PC-3 (cell line): ENCODE data around the gene LRRC3B. TPM values are rescaled to one million over a fixed set of nuclear protein-coding genes. Genes with fewer than 3 reads are reported as not detected.

ENCODE experiments used
- ATAC-seq: fragments of 200-7000 bp; cut with Tn5 transposase; 2 replicates; pipeline ENCODE4 v1.9.1; 2020; ENCODE audit warnings: mild to moderate bottlenecking, moderate library complexity
- BruUV-seq: library from RNA; stranded (reverse); fragments of 400-500 nt; replicated peaks from 2 replicates; lab custom pipeline; 2021; lab: Mats Ljungman, UMichigan
- CTCF ChIA-PET: fragments of 300-600 bp; sonication (Branson Sonifier 250); formaldehyde crosslinking; loops from one replicate; lab custom pipeline; 2022; ENCODE audit warnings: antibody characterized with exemption; lab: Charles Lee
- POLR2A ChIA-PET: fragments of 300-600 bp; sonication (Branson Sonifier 250); formaldehyde crosslinking; loops from one replicate; lab custom pipeline; 2022; ENCODE audit warnings: antibody characterized with exemption; ENCODE audit not compliant: unreplicated experiment; lab: Charles Lee
- DNase-seq: peaks from one replicate; pipeline ENCODE4 v3.0.0-alpha.2; 2015
- H2AFZ ChIP-seq: fragments of 300-600 bp; sonication (generic); 2 replicates; pipeline ENCODE4 v1.6.0; 2016; ENCODE audit warnings: antibody characterized with exemption, low read length
- H3F3A ChIP-seq: fragments of 300-600 bp; sonication (generic); one replicate; pipeline ENCODE4 v1.6.0; 2017; ENCODE audit warnings: antibody characterized with exemption, low read length, control low read depth, mild to moderate bottlenecking; ENCODE audit not compliant: unreplicated experiment
- H3K27ac ChIP-seq: fragments of 300-600 bp; sonication (generic); 2 replicates; pipeline ENCODE4 v1.5.1; 2016; ENCODE audit warnings: mild to moderate bottlenecking, low read length
- H3K27me3 ChIP-seq: fragments of 300-600 bp; sonication (generic); 2 replicates; pipeline ENCODE4 v1.6.1; 2016; ENCODE audit warnings: low read length, mixed read lengths
- H3K36me3 ChIP-seq: fragments of 300-600 bp; sonication (generic); 2 replicates; pipeline ENCODE4 v1.6.1; 2016; ENCODE audit warnings: low read depth, mixed run types, low read length, mixed read lengths
- H3K4me1 ChIP-seq: fragments of 300-600 bp; sonication (generic); 2 replicates; pipeline ENCODE4 v1.5.1; 2016; ENCODE audit warnings: low read length; ENCODE audit not compliant: insufficient read depth
- H3K4me2 ChIP-seq: fragments of 300-600 bp; sonication (generic); 2 replicates; pipeline ENCODE4 v1.6.0; 2016; ENCODE audit warnings: low read length
- H3K4me3 ChIP-seq: fragments of 300-600 bp; sonication (generic); 2 replicates; pipeline ENCODE4 v1.5.1; 2016; ENCODE audit warnings: mild to moderate bottlenecking, low read length, mixed read lengths
- H3K79me2 ChIP-seq: fragments of 300-600 bp; sonication (generic); 2 replicates; pipeline ENCODE4 v1.6.1; 2017; ENCODE audit warnings: low read length, mixed read lengths
- H3K9ac ChIP-seq: fragments of 300-600 bp; sonication (generic); 2 replicates; pipeline ENCODE4 v1.6.0; 2016; ENCODE audit warnings: mild to moderate bottlenecking, low read length
- H3K9me2 ChIP-seq: fragments of 300-600 bp; sonication (generic); replicated peaks from 2 replicates; pipeline ENCODE4 v1.6.1; 2016; ENCODE audit warnings: mixed run types, low read length, mixed read lengths
- H3K9me3 ChIP-seq: fragments of 300-600 bp; sonication (generic); 2 replicates; pipeline ENCODE4 v1.6.1; 2016; ENCODE audit warnings: low read length, mixed read lengths
- H4K20me1 ChIP-seq: fragments of 300-600 bp; sonication (generic); 2 replicates; pipeline ENCODE4 v1.6.1; 2016; ENCODE audit warnings: low read length, mixed read lengths
- EZH2 ChIP-seq: fragments of 300-600 bp; sonication (generic); IDR thresholded peaks from one replicate; pipeline ENCODE4 v1.6.1; 2017; ENCODE audit warnings: antibody characterized with exemption, mild to moderate bottlenecking, low read length; ENCODE audit not compliant: unreplicated experiment
- EZH2phosphoT487 ChIP-seq: fragments of 300-600 bp; sonication (generic); IDR thresholded peaks from 2 replicates; pipeline ENCODE4 v1.6.1; 2018; ENCODE audit warnings: mild to moderate bottlenecking, antibody characterized with exemption, low read length, borderline replicate concordance
- intact Hi-C: fragments of 100-400 bp; cut with micrococcal nuclease; formaldehyde crosslinking; loops from 2 replicates; pipeline ENCODE4 v1.9.0; 2023
- total RNA-seq: library from RNA; depleted of rRNA; stranded (reverse); fragments of >200 nt; gene quantifications from 2 replicates; pipeline ENCODE4 v1.2.3, GENCODE V29; 2014
- TF ChIP-seq, protein P1 (sequence below): fragments of 300-600 bp; sonication (generic); conservative IDR thresholded peaks from 2 replicates; pipeline ENCODE4 v1.5.1; 2017; ENCODE audit warnings: antibody characterized with exemption, low read depth, mild to moderate bottlenecking, low read length

The LRRC3B gene
- total RNA-seq, 1 experiment from 2014 or later, result not detected

DNA sequence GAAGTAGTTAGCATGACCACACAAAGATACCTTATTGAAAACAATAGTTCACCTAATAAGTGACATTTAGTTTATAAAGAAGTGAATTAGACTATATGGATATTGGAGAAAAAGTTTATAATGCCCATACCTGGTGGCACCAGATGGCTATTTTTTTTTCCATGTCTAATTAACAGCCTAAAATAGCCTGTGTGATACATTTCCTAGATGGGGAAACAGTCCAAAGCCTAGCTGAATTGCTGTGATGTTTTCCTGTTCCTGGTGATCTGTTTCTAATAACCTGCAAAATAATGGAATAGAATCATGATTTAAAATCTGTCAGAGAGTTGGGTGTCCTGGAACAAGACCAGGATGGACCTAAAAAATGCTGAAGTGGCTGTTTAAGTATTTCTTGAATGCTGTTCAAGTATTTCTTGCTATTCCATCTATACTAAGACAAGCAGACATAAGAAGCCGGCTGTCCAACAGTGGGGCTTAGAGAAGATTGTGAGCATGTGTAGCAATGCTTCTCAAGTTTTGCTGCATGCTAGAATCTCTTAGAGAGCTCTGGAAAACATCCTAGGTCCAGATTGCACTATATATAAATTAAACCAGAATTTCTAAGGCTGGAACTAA lies 31.3 kb downstream of the LRRC3B start:
- Histone ChIP-seq H3K9me2 (no peaks in the 10 kb centered on the region), H3K36me3 (no peaks in the 10 kb centered on the region), H3K4me1 (no peaks in the 10 kb centered on the region), H2AFZ (no peak overlapping the region), H3K9me3 (peaks cover 28% of the 10 kb centered on the region), H3K27ac (no peak overlapping the region), H4K20me1 (no peaks in the 10 kb centered on the region), H3F3A (no peaks in the 10 kb centered on the region), H3K79me2 (no peaks in the 10 kb centered on the region), H3K9ac (no peak overlapping the region), H3K27me3 (no peaks in the 10 kb centered on the region), H3K4me3 (no peak overlapping the region), H3K4me2 (no peak overlapping the region)
- ChIA-PET POLR2A (no interaction called here), CTCF (no interaction called here)
- no peak for ATAC-seq
- TF ChIP-seq EZH2phosphoT487 (no peak), EZH2 (no peak)
- TF ChIP-seq, protein P1, sequence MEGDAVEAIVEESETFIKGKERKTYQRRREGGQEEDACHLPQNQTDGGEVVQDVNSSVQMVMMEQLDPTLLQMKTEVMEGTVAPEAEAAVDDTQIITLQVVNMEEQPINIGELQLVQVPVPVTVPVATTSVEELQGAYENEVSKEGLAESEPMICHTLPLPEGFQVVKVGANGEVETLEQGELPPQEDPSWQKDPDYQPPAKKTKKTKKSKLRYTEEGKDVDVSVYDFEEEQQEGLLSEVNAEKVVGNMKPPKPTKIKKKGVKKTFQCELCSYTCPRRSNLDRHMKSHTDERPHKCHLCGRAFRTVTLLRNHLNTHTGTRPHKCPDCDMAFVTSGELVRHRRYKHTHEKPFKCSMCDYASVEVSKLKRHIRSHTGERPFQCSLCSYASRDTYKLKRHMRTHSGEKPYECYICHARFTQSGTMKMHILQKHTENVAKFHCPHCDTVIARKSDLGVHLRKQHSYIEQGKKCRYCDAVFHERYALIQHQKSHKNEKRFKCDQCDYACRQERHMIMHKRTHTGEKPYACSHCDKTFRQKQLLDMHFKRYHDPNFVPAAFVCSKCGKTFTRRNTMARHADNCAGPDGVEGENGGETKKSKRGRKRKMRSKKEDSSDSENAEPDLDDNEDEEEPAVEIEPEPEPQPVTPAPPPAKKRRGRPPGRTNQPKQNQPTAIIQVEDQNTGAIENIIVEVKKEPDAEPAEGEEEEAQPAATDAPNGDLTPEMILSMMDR, result no peak
- intact Hi-C loops, result no loop called here
- DNase-seq, result no peak
- no TSS peak for BruUV-seq

DNA sequence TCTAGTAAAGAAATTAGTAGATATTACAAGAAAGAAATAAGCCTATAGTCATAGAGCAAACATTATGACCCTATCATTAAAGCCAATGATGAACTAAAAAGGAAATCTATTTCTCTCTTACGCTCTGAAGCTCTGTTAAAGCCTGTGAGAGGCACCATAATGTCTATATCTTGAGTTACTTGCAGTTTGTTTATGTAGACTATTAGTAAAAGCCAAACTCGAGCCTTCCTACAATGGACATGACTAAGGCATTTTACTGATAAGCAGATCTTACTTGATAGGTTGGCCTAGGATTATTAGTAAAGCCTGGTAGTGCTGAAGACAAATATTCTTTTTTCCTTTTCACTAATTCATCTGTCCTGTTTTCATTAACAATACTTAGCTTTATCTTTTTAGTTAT lies 32.7 kb downstream of the LRRC3B start:
- BruUV-seq, result no TSS peak
- CTCF ChIA-PET, result no interaction called here

More for the DNA sequence above, 32.7 kb downstream of the LRRC3B start:
- TF ChIP-seq EZH2phosphoT487 (no peak), EZH2 (no peak)
- TF ChIP-seq, protein P1, result no peak
- Histone ChIP-seq H4K20me1 (no peaks in the 10 kb centered on the region), H3F3A (no peaks in the 10 kb centered on the region), H3K27ac (no peak overlapping the region), H2AFZ (no peak overlapping the region), H3K27me3 (no peaks in the 10 kb centered on the region), H3K79me2 (no peaks in the 10 kb centered on the region), H3K9me3 (peaks cover 23% of the 10 kb centered on the region), H3K9ac (no peak overlapping the region), H3K36me3 (no peaks in the 10 kb centered on the region), H3K4me3 (no peak overlapping the region), H3K9me2 (no peaks in the 10 kb centered on the region), H3K4me1 (no peaks in the 10 kb centered on the region), H3K4me2 (no peak overlapping the region)
- POLR2A ChIA-PET, result no interaction called here
- intact Hi-C loops, result no loop called here
- ATAC-seq (no peak), DNase-seq (no peak)
